Osteocyte (in vitro differentiated cells): ENCODE results near the gene CIAO2B. TPM values are rescaled to one million over a fixed set of nuclear protein-coding genes. Genes with fewer than 3 reads are reported as not detected.

Source experiments
- DNase-seq: peaks from one replicate; pipeline ENCODE4 v3.0.0; 2021; ENCODE audit warnings: mixed read lengths; ENCODE audit not compliant: unreplicated experiment; ENCODE audit errors: extremely low spot score
- H3K27ac Mint-ChIP-seq: one replicate; pipeline ENCODE4 v1.8.0; 2021; ENCODE audit warnings: mild to moderate bottlenecking, mixed read lengths; ENCODE audit not compliant: unreplicated experiment
- H3K27me3 Mint-ChIP-seq: one replicate; pipeline ENCODE4 v1.8.0; 2021; ENCODE audit warnings: mixed read lengths; ENCODE audit not compliant: unreplicated experiment
- H3K36me3 Mint-ChIP-seq: one replicate; pipeline ENCODE4 v1.8.0; 2021; ENCODE audit warnings: mixed read lengths; ENCODE audit not compliant: unreplicated experiment
- H3K4me1 Mint-ChIP-seq: one replicate; pipeline ENCODE4 v1.8.0; 2021; ENCODE audit warnings: mixed read lengths; ENCODE audit not compliant: unreplicated experiment
- H3K4me3 Mint-ChIP-seq: one replicate; pipeline ENCODE4 v1.8.0; 2021; ENCODE audit warnings: mild to moderate bottlenecking, moderate library complexity, mixed read lengths; ENCODE audit not compliant: unreplicated experiment
- H3K9me3 Mint-ChIP-seq: one replicate; pipeline ENCODE4 v1.8.0; 2021; ENCODE audit warnings: mixed read lengths; ENCODE audit not compliant: unreplicated experiment
- total RNA-seq: library from RNA; stranded (reverse); gene quantifications from 2 replicates; pipeline ENCODE4 v1.2.1, GENCODE V29; 2021
- TF ChIP-seq, protein P1 (sequence below): fragments of 200-600 bp; sonication (generic); IDR thresholded peaks from 2 replicates; pipeline ENCODE4 v1.5.0; 2021; ENCODE audit warnings: antibody characterized with exemption, mild to moderate bottlenecking, moderate library complexity

Gene CIAO2B
- total RNA-seq, 1 donor from 2014 or later = 69.9 TPM

GRCh38 chr16:66970775-66971720, 36.8 kb upstream of the CIAO2B start:
- DNase-seq = no peak
- no peaks in the 10 kb centered on the region for H3K36me3 Mint-ChIP-seq

DNA sequence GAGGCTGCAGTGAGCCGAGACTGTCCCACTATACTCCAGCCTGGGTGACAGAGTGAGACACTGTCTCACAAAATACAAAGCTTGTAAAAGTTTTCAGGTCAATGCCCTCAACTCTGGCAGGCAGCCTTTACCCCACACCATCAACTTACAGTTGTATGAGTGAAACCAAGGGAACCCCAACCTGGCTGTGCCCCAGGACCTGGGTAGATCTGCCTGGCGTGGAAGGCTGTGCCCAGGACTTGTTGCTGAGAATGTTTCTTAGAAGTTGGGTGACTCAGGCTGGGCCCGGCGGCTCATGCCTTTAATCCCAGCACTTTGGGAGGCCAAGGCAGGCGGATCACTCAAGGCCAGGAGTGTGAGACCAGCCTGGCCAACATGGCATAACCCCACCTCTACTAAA, 34.6 kb upstream of the CIAO2B start:
- Mint-ChIP-seq H3K27me3 (peaks cover 32% of the 10 kb centered on the region), H3K9me3 (no peaks in the 10 kb centered on the region), H3K27ac (no peak overlapping the region), H3K4me3 (no peak overlapping the region), H3K4me1 (no peaks in the 10 kb centered on the region), H3K36me3 (no peaks in the 10 kb centered on the region)
- TF ChIP-seq, protein P1, sequence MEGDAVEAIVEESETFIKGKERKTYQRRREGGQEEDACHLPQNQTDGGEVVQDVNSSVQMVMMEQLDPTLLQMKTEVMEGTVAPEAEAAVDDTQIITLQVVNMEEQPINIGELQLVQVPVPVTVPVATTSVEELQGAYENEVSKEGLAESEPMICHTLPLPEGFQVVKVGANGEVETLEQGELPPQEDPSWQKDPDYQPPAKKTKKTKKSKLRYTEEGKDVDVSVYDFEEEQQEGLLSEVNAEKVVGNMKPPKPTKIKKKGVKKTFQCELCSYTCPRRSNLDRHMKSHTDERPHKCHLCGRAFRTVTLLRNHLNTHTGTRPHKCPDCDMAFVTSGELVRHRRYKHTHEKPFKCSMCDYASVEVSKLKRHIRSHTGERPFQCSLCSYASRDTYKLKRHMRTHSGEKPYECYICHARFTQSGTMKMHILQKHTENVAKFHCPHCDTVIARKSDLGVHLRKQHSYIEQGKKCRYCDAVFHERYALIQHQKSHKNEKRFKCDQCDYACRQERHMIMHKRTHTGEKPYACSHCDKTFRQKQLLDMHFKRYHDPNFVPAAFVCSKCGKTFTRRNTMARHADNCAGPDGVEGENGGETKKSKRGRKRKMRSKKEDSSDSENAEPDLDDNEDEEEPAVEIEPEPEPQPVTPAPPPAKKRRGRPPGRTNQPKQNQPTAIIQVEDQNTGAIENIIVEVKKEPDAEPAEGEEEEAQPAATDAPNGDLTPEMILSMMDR = no peak
- no peak for DNase-seq

More at GRCh38 chr16:66970775-66971720, 36.8 kb upstream of the CIAO2B start:
- TF ChIP-seq, protein P1 = no peak
- Mint-ChIP-seq H3K27me3 (peaks cover 21% of the 10 kb centered on the region), H3K4me3 (no peak overlapping the region), H3K4me1 (no peaks in the 10 kb centered on the region), H3K9me3 (no peaks in the 10 kb centered on the region), H3K27ac (no peak overlapping the region)

DNA sequence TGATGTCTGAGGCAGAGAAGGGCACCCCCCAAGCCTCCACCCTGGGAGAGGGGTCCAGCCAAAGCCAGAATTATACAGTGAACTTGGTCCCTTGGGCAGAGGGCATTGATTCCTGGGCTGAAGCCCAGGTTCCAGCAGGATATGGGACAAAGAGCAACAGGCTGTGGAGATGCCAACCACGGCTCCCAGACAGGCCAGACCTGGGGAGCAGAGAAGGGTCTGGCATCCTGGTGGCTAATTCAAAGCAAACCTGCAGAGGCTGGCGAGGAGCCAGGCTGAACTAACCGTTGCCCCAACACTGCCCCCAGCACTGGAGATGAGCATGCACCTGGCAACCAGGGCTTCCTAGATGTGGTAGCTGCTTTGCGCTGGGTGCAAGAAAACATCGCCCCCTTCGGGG, 29.8 kb upstream of the CIAO2B start:
- no peaks in the 10 kb centered on the region for H3K4me1 Mint-ChIP-seq
- H3K9me3 Mint-ChIP-seq = no peaks in the 10 kb centered on the region
- DNase-seq = no peak
- TF ChIP-seq, protein P1 = no peak
- H3K4me3 Mint-ChIP-seq = no peak overlapping the region
- no peaks in the 10 kb centered on the region for H3K36me3 Mint-ChIP-seq
- peaks cover 27% of the 10 kb centered on the region for H3K27me3 Mint-ChIP-seq
- no peak overlapping the region for H3K27ac Mint-ChIP-seq

DNA sequence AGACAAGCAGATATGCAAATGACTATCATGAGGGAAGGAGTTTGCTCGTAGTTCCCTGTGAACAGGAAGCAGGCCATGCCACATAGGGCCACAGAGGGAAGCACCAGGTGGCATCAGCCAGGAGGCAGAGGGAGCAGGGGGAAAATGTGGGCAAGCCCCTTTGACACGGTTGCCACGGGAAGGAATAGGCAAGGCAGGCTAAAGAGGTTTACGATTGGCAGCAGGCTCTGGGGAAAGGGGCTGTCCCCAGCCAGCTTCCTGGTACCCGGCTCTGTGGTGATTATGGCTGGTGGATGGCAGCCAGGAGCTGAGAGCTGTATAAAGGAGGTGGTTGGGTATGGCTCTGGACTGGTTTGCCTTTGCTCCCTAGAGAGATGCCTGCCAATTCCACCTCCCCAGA, 27.7 kb upstream of the CIAO2B start:
- H3K27ac Mint-ChIP-seq = no peak overlapping the region
- TF ChIP-seq, protein P1 = no peak
- no peaks in the 10 kb centered on the region for H3K9me3 Mint-ChIP-seq

GRCh38 chr16:66961065-66961744, 27.0 kb upstream of the CIAO2B start, which contains the start of gene CES3:
Gene CES3, plus strand, starts transcription at chr16:66961266. Its CDS starts 42 bp downstream, at chr16:66961308.
- H3K4me3 Mint-ChIP-seq = no peak within 1 kb of the TSS
- H3K4me1 Mint-ChIP-seq = no peaks in the 10 kb centered on the region
- no peak within 1 kb of the TSS for H3K27ac Mint-ChIP-seq
- peaks cover 32% of the 10 kb centered on the region for H3K27me3 Mint-ChIP-seq
- no peak for DNase-seq
- TF ChIP-seq, protein P1 = peak; percentile 72
- no peaks in the 10 kb centered on the region for H3K9me3 Mint-ChIP-seq
- no peaks in the 10 kb centered on the region for H3K36me3 Mint-ChIP-seq

More for the DNA sequence above, 27.7 kb upstream of the CIAO2B start:
- Mint-ChIP-seq H3K36me3 (no peaks in the 10 kb centered on the region), H3K27me3 (peaks cover 38% of the 10 kb centered on the region), H3K4me1 (no peaks in the 10 kb centered on the region), H3K4me3 (no peak overlapping the region)
- DNase-seq = no peak
